ENCODE measurements around the gene PDHX.
"Not testable (repeated sequence)": the region's sequence is repeated elsewhere in the genome, so short reads cannot be mapped to it uniquely, and the experiment has no call there.

Gene PDHX

DNA sequence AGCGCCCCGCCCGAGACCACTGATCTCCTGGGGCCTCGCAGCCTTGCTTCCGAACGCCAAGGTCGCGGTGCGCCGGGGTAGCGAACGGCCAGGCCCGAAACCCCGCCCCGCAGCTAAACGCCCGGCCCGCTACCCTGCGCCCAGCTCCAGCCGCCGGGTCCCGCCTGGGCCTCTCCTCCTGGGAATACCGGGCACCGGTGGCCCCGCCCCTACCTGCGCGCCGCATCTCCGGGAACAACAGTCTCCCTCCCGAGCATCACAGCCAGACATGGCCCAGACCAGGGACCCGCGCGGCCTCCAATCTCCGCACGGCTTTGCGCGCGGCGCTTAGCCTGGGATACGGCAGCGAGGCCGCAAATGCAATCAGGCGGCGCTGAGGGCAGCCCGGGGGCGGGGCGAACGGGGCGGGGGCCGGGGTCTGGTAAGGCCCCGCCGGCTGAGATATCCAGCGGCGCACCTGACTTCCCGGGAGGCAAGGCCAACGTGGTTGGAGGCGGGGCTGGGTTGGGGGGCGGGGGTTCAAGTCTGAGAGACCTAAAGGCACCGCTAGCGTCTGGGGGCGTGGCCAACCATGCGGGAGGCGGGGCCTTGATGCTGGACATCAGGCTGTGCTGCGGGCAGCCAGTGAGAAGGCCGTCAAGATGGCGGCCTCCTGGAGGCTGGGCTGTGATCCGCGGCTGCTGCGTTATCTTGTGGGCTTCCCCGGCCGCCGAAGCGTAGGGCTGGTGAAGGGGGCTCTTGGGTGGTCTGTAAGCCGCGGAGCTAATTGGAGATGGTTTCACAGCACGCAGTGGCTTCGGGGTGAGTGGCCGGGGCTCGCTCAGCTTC, at the start of gene PDHX, which contains the start of gene APIP:
TSS of gene PDHX (plus strand) at position 604 of the 828 bp plus-strand sequence. CDS start at position 642, 38 bp downstream.
TSS of gene APIP (minus strand) at position 365 of the 828 bp plus-strand sequence. CDS start at position 270, 95 bp downstream.
- DNase-seq, result peak; percentile 94 to 98

DNA sequence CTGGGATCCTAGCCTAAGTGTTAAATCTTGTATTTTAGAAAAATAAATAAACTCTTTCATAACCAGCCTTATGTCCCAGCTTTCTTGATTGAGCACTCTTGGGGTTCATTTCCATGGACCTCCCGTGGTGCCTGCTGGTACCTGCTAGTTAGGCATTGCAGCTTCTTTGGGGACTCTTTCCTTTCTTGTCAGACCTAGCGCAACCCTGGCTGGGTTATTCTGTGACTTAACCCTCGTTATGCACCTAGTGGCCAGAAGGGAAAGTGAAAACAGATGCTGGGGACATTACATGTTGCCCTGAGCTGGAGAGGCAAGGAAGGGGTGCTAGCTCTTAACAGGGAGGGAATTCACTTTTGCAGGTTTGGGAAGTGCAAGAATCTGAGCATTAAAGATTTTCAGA, 47.0 kb upstream of the PDHX start:
- DNase-seq, result no peak

DNA sequence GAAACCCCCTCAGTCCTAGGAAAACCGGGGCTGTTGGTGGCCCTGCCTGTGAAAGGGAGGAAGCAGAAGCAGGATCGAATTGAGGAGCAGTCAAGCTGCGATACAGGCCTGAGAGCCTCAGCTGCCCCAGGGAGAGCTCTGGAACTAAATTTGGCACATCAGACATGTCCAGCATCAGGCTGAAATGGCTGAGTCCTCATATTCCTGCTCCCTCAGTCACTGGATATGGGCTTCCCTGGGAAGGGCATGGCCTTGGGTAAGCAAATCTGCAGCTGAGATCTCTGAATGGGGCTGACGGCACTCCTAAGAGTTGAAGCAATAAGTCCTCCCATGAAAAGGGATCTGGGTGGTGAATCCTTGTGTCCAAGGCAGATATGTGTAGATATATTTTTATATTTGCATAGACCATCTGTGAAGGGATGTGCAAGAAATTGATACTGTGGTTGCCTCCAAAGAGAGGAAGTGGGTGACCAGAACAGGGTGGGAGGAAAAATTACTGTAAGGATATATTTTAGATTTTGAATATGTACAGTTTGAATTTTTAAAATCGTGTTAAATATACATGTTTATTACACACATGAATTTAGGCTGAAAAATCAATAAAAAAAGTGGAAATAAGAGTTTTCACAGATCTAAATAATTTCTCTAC, 45.7 kb upstream of the PDHX start:
- no peak for DNase-seq

DNA sequence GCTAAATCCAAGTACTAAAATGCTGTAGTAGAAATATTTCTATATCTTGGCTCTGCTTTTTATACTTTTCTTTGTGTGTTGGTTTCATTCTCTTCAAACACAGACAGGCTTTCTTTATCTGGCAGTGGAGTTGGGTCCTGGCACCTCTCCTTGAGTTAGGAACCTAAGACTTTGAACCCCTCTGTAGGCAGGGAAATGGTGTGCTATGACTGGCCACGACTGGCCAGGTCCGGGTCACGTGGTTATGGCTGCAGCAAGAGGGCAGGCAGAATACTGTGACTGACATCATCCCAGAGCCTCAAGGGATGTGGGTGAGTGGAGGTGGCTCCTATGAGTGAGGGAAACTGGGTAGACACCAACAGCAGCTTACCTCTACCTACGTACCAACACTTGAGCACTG, 42.2 kb upstream of the PDHX start:
- no peak for DNase-seq

DNA sequence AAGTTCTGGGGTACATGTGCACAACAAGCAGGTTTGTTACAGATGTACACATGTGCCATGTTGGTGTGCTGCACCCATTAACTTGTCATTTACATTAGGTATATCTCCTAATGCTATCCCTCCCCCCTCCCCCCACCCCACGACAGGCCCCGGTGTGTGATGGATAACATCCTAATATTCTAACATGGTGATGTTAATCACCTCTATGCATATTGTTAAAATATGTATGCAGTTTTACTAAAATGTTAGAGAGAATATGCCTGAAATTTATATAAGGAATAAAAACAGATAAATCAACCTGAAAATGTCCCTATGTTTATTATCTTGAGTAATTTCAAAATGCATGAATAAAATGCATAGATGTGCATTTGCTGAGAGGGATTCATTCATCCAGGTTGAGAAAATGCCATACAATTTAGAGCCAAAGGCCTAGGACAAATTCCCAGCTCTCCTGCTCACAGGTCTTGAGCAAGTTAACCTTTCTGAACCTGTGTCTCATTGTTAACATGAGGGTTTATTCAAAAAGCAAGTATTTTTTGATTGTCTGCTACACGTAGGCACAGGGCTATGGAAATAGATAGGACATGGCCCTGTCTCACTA, 38.9 kb upstream of the PDHX start:
- DNase-seq, result no peak

DNA sequence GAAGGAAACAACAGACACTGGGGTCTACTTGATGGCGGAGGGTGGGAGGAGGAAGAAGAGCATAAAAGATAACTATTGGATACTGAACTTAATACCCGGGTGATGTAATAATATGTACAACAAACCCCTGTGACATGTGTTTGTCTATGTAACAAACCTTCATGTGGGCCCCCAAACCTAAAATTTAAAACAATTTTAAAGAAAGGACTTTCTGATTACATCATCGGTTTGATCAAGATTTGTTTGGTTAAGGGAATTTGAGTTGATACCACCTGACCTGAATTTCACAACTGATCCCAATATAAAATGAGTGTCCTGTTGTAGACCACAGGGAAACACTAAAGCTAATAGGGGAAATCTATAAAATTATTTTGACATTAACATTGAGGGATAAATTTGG, 34.5 kb upstream of the PDHX start:
- DNase-seq, result no peak

DNA sequence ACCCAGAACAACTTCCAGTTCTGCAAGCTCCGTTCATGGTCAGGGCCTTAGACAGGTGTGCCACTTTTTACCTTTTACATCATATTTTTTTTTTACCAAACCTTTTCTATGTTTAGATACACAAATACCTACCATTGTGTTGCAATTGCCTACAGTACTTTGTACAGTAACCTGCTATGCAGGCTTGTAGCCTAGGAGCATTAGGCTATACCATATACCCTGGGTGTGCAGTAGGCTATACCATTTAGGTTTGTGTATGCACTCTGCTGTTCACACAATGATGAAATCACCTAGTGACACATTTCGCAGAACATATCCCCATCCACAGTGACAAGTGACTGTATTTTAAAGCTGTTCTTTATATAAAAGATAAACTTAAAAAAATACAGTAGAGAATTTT, 29.8 kb upstream of the PDHX start:
- no peak for DNase-seq

DNA sequence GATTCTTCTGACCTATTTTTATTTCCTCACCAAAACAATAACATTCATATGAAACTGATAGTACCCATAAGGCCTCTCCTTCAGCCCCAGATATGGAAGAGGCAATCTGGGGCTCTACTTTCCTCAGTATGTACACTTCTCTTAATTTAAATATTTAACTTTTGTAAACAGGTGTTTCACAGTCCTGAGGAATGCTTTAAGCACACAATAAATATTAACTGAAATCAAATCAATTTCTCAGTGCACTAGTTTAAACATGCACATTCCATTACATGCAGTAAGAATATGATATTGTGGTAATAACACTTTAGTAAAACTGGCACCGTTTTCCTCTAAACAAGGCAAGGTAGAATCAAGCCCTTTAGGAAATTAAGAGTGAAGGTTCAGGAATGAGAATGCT, 29.2 kb upstream of the PDHX start:
- no peak for DNase-seq

DNA sequence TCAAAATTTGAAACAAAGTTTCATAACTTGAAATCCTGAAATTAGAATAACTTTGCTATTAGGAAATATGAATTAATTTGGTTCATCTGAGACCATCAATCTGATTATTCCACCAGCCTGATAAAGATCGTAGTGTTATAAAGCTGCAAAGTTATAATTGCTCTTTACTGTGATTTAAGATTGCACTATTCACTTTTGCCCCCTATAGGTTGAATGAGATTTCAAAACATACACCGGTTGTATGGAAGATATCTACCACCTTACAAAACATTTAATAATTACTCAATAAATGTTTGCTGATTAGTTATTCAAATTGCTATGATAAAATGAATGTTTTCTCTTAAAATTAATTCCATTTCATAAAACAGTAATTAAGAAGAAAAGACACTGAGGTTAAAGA, 26.3 kb upstream of the PDHX start:
- no peak for DNase-seq

DNA sequence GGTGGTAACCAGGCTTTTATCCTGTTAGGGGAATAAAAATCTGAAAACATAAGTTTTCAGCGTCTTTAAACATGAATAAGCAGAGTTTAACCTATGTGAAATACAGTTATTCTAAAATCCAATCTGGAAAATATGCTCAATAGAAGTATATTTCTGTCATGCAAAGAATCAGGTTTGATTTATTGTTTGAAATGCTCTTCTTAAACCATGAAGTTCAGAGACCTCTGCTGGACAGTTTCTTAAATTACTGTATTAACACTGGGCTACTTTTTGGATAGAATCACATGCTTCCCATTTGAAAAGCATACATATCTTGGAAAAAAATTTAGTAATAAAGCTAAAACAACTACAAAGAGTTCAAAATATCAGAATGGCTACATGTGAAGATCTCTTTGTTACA, 25.6 kb upstream of the PDHX start:
- peak in 1 of 2 donors; percentile 33 for DNase-seq

DNA sequence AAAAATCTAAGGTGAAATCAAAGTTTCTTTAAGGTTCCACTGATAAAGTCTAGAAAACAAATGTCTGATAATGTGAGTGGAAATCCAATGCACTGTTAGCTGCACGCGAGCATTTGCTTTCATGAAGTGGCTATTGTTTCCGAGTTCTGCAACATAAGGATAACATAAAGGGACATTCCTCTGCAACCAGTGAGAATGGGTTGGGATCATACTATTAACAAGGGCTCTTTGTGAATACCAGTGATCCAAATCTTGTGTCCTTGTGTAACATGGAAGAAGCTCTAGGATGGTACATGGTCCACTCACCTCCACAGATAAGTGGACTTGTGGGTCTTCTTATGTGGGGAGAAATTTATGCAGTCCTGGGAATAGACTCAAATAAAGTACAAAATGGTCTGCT, 24.8 kb upstream of the PDHX start:
- DNase-seq, result no peak

DNA sequence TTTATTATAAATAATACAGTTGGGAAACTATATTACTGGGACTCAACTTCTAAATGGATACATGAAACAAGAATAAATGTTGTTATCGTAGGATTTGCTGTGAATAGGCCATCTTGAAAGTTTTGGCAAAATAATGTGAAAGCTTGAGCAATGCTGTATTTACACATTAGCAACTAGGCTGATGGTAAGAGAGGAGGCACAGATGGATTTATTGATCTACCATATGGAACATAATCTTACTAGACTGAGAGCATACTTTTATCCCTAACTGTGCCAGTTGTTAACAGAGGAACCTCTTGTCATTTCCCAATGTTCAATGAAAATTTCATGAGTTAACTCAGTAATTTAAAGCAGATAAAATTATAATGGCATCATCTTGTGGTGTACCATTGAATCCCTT, 23.0 kb upstream of the PDHX start:
- DNase-seq, result no peak

DNA sequence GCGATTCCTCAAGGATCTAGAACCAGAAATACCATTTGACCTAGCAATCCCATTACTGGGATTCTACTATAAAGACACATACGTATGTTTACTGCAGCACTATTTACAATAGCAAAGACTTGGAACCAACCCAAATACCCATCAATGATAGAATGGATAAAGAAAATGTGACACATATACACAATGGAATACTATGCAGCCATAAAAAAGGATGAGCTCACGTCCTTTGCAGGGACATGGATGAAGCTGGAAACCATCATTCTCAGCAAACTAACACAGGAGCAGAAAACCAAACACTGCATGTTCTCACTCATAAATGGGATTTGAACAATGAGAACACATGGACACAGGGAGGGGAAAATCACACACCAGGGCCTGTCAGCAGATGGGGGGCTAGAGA, 20.2 kb upstream of the PDHX start:
- not testable (repeated sequence) for DNase-seq

DNA sequence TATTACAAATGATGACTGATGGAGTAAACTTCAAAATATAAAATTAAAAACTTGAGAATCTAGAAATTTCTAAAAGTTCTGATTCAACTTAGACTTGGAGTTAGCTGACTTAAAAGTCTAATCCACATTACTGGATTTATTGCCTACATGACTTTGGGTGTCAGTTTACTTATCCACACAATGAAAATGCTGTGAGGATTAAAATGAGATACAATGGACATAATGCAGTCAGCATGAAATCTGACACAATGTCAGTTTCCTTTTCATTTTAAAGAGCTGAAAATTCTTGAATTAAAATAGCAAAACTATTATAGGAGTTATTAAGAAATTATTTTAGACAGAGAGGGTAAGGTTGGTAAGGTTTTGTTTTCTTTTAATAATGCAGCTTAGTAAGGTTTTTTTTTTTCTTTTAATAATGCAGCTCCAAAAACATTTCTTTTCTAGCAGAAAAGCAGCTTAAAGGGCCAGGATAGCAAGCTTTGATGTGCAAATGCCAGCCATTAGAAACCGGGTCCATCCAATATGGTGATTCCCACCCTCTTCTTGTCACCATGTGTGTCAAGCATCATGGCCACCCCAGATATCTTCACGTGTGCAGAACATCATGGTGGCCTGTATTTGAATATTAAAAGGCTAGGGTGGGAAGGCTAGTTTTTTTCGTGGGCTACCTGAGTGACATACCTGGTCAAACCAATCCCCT, 19.1 kb upstream of the PDHX start:
- no peak for DNase-seq

DNA sequence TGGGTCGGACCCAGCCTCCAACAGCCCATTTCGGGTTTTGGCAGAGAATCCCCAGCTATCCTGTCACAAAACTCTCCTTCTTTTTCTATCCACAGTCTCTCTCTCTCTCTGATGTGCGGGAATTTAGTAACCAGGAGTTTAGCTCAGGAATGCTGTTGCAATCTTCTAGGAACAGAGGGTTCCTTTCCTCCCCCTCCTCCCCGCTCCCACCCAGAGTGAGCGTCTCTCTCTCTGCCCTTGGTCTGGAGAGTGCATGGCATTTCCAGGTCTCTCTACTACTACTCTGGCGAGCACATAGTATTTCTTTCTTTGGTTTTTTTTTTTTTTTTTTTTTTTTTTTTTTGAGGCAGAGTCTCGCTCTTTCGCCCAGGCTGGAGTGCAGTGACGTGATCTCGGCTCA, 17.9 kb upstream of the PDHX start:
- DNase-seq, result no peak

DNA sequence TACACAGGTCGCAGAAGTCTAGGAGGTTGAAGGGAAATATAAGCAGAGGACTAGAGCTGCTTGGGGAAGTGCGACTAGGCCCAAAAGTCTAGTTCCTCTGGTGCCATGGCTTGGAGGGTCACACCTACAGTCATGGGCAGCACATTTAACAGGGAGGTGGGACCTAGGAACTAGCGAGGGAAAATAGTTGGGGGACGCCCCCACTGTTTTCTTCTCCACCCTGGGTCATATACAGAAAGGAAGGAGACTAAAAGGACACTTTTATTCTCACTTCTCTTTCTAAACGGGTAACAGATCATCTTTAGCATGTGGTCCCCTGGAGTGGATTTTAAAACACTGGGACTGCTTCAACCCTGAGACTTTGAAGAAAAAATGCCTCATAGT, 16.8 kb upstream of the PDHX start:
- no peak for DNase-seq

DNA sequence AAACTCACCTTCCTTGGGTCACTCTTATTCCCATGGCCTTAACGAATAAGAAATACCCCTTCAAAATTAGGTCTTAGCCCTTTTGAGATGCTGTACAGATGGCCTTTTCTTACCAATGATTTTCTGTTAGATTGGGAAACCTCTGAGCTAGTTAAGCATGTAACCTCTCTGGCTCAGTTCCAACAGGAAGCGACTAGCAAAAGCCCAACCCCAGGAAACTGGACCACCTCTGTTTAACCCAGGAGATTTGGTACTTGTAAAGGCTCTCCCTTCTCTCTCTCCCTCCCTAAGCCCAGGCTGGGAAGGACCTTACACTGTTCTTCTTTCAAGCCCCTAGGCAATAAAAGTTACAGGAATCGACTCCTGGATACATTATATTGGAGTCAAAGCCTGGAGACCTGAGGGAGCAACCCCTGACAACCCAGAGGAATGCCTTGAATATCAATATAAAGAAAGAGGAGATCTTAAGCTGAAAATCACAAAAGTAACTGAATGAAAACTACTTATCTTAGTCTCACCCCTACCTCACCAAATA, 11.9 kb upstream of the PDHX start:
- DNase-seq, result no peak

DNA sequence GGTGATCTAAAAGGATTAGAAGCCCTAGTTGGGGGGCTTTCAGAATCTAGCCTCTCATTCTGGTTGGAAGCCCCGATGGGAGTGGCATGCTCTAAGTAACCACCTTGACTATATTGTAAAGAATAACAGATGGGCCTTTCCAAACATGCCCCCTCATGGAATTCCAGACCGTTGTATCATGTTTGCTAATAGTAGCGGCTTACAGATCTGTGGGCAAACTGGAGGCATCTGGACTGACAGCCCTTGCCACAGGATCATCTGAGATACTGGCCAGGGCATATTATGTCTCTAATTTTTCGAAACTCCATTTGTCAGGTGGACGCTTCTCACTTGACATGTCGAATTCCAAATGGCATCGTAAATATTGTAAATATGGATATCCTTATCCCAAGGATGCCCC, 10.8 kb upstream of the PDHX start:
- DNase-seq, result no peak

DNA sequence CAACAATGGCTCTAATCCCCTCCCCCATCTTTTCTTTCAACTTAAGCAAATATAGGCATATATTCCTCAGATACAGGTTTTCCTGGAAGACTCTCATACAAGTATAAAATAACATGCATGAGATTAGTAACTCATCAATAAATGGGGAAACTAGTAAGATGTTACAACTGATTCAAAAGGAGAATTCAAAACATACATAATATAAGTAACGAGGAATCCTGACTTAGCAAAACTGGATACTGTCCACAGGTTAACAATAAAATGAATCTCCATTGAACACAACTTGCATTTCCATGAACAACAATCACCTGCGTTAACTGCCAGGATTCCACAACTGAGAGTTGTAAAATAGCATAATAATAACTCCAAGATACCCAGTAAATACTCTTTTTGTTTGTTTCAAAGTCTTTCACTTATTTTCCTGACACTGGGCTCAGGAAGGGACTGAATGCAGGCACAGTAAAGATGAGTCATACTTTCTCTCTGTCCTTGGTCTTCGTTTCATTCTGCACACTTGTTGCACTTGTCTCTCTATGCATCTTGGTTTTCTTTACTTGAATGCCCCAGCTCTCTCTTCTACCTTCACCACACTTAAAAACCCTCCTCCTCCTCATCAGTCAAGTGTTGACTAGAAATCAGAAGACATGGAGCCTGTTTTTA, 8.4 kb upstream of the PDHX start:
- no peak for DNase-seq

DNA sequence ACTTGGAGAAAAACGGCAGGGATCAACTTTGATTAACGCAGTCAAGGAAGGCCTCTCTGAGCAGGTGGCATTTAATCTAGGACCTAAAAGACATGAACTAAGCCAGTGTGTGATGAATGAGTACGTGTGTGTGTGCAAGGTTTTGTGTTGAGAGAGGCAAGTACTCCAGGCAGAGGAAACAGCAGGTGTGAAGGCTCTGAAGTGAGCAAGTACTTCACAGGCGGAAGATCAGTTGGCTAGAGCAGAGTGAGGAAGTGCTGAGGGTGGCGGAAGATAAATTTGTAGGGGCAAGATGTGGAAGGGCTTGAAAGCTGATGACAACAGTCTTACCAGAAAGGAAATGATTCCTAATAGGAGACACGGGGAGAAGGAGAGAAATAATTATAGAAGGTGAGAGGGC, 7.0 kb upstream of the PDHX start:
- DNase-seq, result no peak

DNA sequence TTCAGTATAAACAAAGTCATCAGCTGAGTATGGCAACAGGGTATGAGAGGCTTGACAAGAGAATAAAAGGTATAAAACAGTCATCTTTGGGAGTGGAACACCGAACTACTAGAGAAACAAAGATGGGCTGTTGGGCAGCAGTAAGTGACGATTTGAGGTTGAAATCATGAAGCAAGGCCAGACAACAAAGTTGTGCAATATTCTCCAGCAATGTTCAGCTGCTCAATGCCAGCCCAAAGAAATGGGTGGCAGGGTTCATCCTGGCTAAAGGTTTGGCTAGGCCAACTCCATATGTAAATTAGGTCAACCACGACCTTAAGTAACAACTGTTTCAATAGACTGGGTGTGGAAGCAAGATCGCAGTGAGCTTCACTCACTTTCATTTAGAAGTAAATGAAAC, 6.5 kb upstream of the PDHX start:
- no peak for DNase-seq

DNA sequence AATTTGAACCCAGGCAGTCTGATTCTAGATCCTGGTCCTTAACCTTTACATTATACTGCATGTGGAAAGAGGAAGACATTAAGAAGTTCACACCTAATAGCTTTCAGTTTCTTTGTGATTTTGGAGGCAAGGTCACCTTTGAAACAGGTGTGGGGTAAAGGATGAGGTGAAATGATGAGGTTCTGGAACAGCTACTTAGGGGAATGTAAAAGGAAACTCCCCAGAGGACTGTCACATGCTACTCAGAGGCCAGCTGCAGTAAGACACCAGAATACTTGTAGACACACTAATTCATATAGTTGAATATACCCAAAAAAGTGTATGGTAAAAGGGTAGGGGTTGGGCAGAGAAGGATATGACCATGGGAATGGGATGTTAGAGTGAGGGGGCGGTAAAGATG, 5.6 kb upstream of the PDHX start:
- no peak for DNase-seq

DNA sequence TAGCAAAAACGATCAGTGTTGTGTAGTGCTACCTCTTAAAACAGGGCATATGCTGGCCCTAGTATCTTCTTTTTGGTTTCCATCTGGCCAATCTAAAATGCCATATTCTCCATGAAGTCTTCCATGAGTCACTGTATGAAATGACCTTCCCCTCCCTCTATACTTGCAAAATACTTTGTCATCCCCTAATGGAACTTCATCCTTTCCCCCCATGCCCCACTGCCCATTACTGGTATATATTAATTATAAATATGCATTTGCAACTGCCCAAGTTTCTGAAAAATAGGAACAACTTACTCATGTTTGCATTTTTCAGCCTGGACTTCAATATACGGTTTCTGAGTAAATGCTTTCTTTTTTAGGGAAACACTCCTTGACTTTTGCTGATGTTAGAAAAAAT, 4.7 kb upstream of the PDHX start:
- no peak for DNase-seq

All from CD4-positive, alpha-beta T cell treated with Interleukin-4 for 1 hour (primary cell).